ENCODE measurements around the gene CACNB2.
A peak's percentile ranks its signal among the peaks of the same experiment; 100 is the strongest.

DNA sequence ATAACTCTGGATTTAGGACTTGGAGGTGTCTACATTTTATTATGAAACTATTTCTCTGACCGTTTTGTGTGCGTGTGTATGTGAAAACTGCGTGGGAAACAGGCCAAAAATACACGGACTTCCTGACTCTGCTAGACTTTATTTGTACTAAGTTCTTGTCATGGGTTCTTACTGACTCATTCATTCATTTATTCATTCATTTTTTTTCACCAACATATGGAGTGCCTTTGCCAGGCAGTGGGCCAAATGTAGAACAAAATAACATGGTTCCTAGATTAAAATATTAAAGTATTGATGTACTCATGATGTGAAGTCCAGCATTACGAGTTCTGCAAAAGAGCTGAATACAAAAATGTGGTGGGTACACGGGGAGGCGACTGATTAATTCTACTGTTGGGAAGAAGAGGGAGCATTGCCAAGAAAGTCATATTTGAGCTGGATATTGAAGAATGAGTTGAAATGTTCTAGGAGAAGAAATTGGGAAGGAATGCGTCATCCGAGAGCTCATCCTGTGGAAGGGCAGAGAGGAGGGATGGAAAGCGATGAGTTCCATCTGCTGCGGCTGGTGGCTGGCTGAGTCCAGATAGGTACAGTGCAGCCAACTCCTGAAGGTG, 24.6 kb downstream of the CACNB2 start:
- TF ChIP-seq, protein P1, sequence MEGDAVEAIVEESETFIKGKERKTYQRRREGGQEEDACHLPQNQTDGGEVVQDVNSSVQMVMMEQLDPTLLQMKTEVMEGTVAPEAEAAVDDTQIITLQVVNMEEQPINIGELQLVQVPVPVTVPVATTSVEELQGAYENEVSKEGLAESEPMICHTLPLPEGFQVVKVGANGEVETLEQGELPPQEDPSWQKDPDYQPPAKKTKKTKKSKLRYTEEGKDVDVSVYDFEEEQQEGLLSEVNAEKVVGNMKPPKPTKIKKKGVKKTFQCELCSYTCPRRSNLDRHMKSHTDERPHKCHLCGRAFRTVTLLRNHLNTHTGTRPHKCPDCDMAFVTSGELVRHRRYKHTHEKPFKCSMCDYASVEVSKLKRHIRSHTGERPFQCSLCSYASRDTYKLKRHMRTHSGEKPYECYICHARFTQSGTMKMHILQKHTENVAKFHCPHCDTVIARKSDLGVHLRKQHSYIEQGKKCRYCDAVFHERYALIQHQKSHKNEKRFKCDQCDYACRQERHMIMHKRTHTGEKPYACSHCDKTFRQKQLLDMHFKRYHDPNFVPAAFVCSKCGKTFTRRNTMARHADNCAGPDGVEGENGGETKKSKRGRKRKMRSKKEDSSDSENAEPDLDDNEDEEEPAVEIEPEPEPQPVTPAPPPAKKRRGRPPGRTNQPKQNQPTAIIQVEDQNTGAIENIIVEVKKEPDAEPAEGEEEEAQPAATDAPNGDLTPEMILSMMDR (IDR thresholded peaks at IDR 0.05), result no peak
- no peak for TF ChIP-seq EP300 (IDR thresholded peaks at IDR 0.05)
- peak; percentile 32 to 44 for TF ChIP-seq POLR2AphosphoS5 (IDR thresholded peaks at IDR 0.05)
- no peak for TF ChIP-seq POLR2A (IDR thresholded peaks at IDR 0.05; ENCODE audit: low read depth)

Measured in esophagus muscularis mucosa (tissue), 4 donors.